ENCODE results near the gene ARHGAP32. TPM values are rescaled to one million over a fixed set of nuclear protein-coding genes. Genes with fewer than 3 reads are reported as not detected.

Gene ARHGAP32
- total RNA-seq, 2 experiments from 2014 or later: not detected

GRCh38 chr11:129090056-129090455, 102.1 kb downstream of the ARHGAP32 start:
- POLR2A ChIA-PET: no interaction called here

DNA sequence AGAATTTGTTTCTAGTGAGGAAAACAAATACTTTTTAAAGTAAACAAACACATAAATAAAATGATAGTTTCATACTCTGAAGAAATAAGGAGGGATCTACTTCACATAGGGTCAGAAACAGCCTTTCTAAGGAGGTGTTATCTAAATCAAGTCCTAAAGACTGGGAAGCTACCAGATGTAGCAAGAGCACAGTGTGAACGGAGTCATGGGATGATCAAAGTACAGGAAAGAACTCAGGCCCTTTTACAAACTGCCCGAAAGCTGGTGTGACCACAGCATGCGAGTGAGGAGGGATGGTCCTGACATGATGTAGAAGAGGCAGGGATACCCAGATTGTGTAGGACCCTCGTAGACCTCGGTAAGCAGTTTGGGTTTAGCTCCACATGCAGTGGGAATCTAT, 102.8 kb downstream of the ARHGAP32 start:
- Histone ChIP-seq H3K9me2 (ENCODE audit: insufficient read depth, low read length) (no peaks in the 10 kb centered on the region), H2AFZ (ENCODE audit: low read length) (no peak overlapping the region), H3K27ac (ENCODE audit: low read depth, low read length, poor library complexity, severe bottlenecking) (no peak overlapping the region), H3K4me1 (ENCODE audit: insufficient read depth, low read length, poor library complexity, severe bottlenecking) (no peaks in the 10 kb centered on the region), H4K20me1 (ENCODE audit: insufficient read depth, low read length) (no peaks in the 10 kb centered on the region), H3K36me3 (ENCODE audit: insufficient read depth, low read length) (no peaks in the 10 kb centered on the region), H3K4me3 (ENCODE audit: low read depth, low read length, poor library complexity, severe bottlenecking) (no peak overlapping the region), H3K9me3 (ENCODE audit: low read length) (no peaks in the 10 kb centered on the region), H3K4me2 (ENCODE audit: low read length) (no peak overlapping the region), H3K79me2 (ENCODE audit: insufficient read depth, low read depth, low read length) (no peaks in the 10 kb centered on the region)
- intact Hi-C loops (cut with micrococcal nuclease; ENCODE audit: unreplicated experiment): no loop called here
- no peak for TF ChIP-seq EZH2phosphoT487 (IDR thresholded peaks at IDR 0.05; ENCODE audit: borderline replicate concordance, low read depth, low read length)
- TF ChIP-seq, protein P1, sequence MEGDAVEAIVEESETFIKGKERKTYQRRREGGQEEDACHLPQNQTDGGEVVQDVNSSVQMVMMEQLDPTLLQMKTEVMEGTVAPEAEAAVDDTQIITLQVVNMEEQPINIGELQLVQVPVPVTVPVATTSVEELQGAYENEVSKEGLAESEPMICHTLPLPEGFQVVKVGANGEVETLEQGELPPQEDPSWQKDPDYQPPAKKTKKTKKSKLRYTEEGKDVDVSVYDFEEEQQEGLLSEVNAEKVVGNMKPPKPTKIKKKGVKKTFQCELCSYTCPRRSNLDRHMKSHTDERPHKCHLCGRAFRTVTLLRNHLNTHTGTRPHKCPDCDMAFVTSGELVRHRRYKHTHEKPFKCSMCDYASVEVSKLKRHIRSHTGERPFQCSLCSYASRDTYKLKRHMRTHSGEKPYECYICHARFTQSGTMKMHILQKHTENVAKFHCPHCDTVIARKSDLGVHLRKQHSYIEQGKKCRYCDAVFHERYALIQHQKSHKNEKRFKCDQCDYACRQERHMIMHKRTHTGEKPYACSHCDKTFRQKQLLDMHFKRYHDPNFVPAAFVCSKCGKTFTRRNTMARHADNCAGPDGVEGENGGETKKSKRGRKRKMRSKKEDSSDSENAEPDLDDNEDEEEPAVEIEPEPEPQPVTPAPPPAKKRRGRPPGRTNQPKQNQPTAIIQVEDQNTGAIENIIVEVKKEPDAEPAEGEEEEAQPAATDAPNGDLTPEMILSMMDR (conservative IDR thresholded peaks at IDR 0.05; ENCODE audit: low read length): no peak
- DNase-seq (ENCODE audit: low spot score): no peak
- ChIA-PET POLR2A (no interaction called here), CTCF (ENCODE audit: unreplicated experiment) (interaction anchor here (0.5 kb wide), 1 partner anchor 689 kb away, joined by 8 read pairs; no protein-coding TSS in a partner anchor)
- no TSS peak for BruUV-seq (replicated peaks)

More at GRCh38 chr11:129090056-129090455, 102.1 kb downstream of the ARHGAP32 start:
- Histone ChIP-seq H2AFZ (ENCODE audit: low read length) (no peak overlapping the region), H3K79me2 (ENCODE audit: insufficient read depth, low read depth, low read length) (no peaks in the 10 kb centered on the region), H3K4me1 (ENCODE audit: insufficient read depth, low read length, poor library complexity, severe bottlenecking) (no peaks in the 10 kb centered on the region), H3K9me2 (ENCODE audit: insufficient read depth, low read length) (no peaks in the 10 kb centered on the region), H3K36me3 (ENCODE audit: insufficient read depth, low read length) (no peaks in the 10 kb centered on the region), H3K27ac (ENCODE audit: low read depth, low read length, poor library complexity, severe bottlenecking) (no peak overlapping the region), H3K4me3 (ENCODE audit: low read depth, low read length, poor library complexity, severe bottlenecking) (no peak overlapping the region), H3K9me3 (ENCODE audit: low read length) (no peaks in the 10 kb centered on the region), H4K20me1 (ENCODE audit: insufficient read depth, low read length) (no peaks in the 10 kb centered on the region), H3K4me2 (ENCODE audit: low read length) (no peak overlapping the region)
- TF ChIP-seq EZH2phosphoT487 (IDR thresholded peaks at IDR 0.05; ENCODE audit: borderline replicate concordance, low read depth, low read length): no peak
- TF ChIP-seq, protein P1 (conservative IDR thresholded peaks at IDR 0.05; ENCODE audit: low read length): no peak
- CTCF ChIA-PET (ENCODE audit: unreplicated experiment): no interaction called here
- DNase-seq (ENCODE audit: low spot score): no peak
- intact Hi-C loops (cut with micrococcal nuclease; ENCODE audit: unreplicated experiment): no loop called here
- no TSS peak for BruUV-seq (replicated peaks)

GRCh38 chr11:129086976-129087375, 105.1 kb downstream of the ARHGAP32 start:
- POLR2A ChIA-PET: no interaction called here
- no peaks in the 10 kb centered on the region for H4K20me1 ChIP-seq (ENCODE audit: insufficient read depth, low read length)
- BruUV-seq (replicated peaks): no TSS peak
- H3K4me2 ChIP-seq (ENCODE audit: low read length): no peak overlapping the region
- H3K4me1 ChIP-seq (ENCODE audit: insufficient read depth, low read length, poor library complexity, severe bottlenecking): no peaks in the 10 kb centered on the region
- H3K36me3 ChIP-seq (ENCODE audit: insufficient read depth, low read length): no peaks in the 10 kb centered on the region
- H3K27ac ChIP-seq (ENCODE audit: low read depth, low read length, poor library complexity, severe bottlenecking): no peak overlapping the region
- intact Hi-C loops (cut with micrococcal nuclease; ENCODE audit: unreplicated experiment): no loop called here
- no peaks in the 10 kb centered on the region for H3K9me3 ChIP-seq (ENCODE audit: low read length)
- TF ChIP-seq, protein P1 (conservative IDR thresholded peaks at IDR 0.05; ENCODE audit: low read length): no peak
- TF ChIP-seq EZH2phosphoT487 (IDR thresholded peaks at IDR 0.05; ENCODE audit: borderline replicate concordance, low read depth, low read length): no peak
- H3K4me3 ChIP-seq (ENCODE audit: low read depth, low read length, poor library complexity, severe bottlenecking): no peak overlapping the region
- no peak for DNase-seq (ENCODE audit: low spot score)
- H3K9me2 ChIP-seq (ENCODE audit: insufficient read depth, low read length): no peaks in the 10 kb centered on the region
- CTCF ChIA-PET (ENCODE audit: unreplicated experiment): no interaction called here
- H3K79me2 ChIP-seq (ENCODE audit: insufficient read depth, low read depth, low read length): no peaks in the 10 kb centered on the region
- no peak overlapping the region for H2AFZ ChIP-seq (ENCODE audit: low read length)
